Activated naive CD8-positive, alpha-beta T cell (primary cell): ENCODE data around the gene FIG4.
"Not testable (repeated sequence)": the region's sequence is repeated elsewhere in the genome, so short reads cannot be mapped to it uniquely, and the experiment has no call there.

Experiments
- H3K27ac Mint-ChIP-seq: one replicate; pipeline ENCODE4 v1.8.0; 2021; ENCODE audit warnings: mixed read lengths
- H3K27me3 Mint-ChIP-seq: one replicate; pipeline ENCODE4 v1.8.0; 2021; ENCODE audit warnings: mixed read lengths
- H3K36me3 Mint-ChIP-seq: one replicate; pipeline ENCODE4 v1.8.0; 2021; ENCODE audit warnings: mixed read lengths
- H3K4me1 Mint-ChIP-seq: one replicate; pipeline ENCODE4 v1.8.0; 2021; ENCODE audit warnings: low read depth, mixed read lengths
- H3K4me3 Mint-ChIP-seq: one replicate; pipeline ENCODE4 v1.8.0; 2021; ENCODE audit warnings: mild to moderate bottlenecking, mixed read lengths
- H3K9me3 Mint-ChIP-seq: one replicate; pipeline ENCODE4 v1.8.0; 2021; ENCODE audit warnings: low read depth, mixed read lengths

FIG4 gene

GRCh38 chr6:109861946-109862345 is 170.8 kb downstream of the FIG4 start:
- Mint-ChIP-seq H3K9me3 (peaks cover 5% of the 10 kb centered on the region), H3K4me3 (no peak overlapping the region), H3K27ac (no peak overlapping the region), H3K36me3 (no peaks in the 10 kb centered on the region), H3K4me1 (no peaks in the 10 kb centered on the region), H3K27me3 (no peaks in the 10 kb centered on the region)

- no peaks in the 10 kb centered on the region for H3K36me3 Mint-ChIP-seq
- no peak overlapping the region for H3K27ac Mint-ChIP-seq
- H3K4me1 Mint-ChIP-seq: no peaks in the 10 kb centered on the region
- H3K4me3 Mint-ChIP-seq: no peak overlapping the region
- H3K27me3 Mint-ChIP-seq: peaks cover 5% of the 10 kb centered on the region
- H3K9me3 Mint-ChIP-seq: peaks cover 5% of the 10 kb centered on the region
Measured at GRCh38 chr6:109864050-109864449, 173.0 kb downstream of the FIG4 start.

GRCh38 chr6:109865968-109866367 is 174.9 kb downstream of the FIG4 start:
- H3K36me3 Mint-ChIP-seq: no peaks in the 10 kb centered on the region
- H3K4me1 Mint-ChIP-seq: no peaks in the 10 kb centered on the region

GRCh38 chr6:109867009-109867969 is 176.2 kb downstream of the FIG4 start:
- H3K27ac Mint-ChIP-seq: no peak overlapping the region

More at GRCh38 chr6:109865968-109866367, 174.9 kb downstream of the FIG4 start:
- peaks cover 5% of the 10 kb centered on the region for H3K9me3 Mint-ChIP-seq
- no peak overlapping the region for H3K27ac Mint-ChIP-seq
- H3K27me3 Mint-ChIP-seq: peaks cover 7% of the 10 kb centered on the region
- no peak overlapping the region for H3K4me3 Mint-ChIP-seq

GRCh38 chr6:109867970-109868358 is 176.9 kb downstream of the FIG4 start:
- H3K27me3 Mint-ChIP-seq: peaks cover 7% of the 10 kb centered on the region
- H3K9me3 Mint-ChIP-seq: no peaks in the 10 kb centered on the region
- no peaks in the 10 kb centered on the region for H3K36me3 Mint-ChIP-seq
- H3K4me3 Mint-ChIP-seq: no peak overlapping the region
- no peak overlapping the region for H3K27ac Mint-ChIP-seq
- H3K4me1 Mint-ChIP-seq: no peaks in the 10 kb centered on the region

More at GRCh38 chr6:109867009-109867969, 176.2 kb downstream of the FIG4 start:
- Mint-ChIP-seq H3K9me3 (no peaks in the 10 kb centered on the region), H3K27me3 (peaks cover 7% of the 10 kb centered on the region), H3K4me1 (no peaks in the 10 kb centered on the region), H3K4me3 (no peak overlapping the region), H3K36me3 (no peaks in the 10 kb centered on the region)

- not testable (repeated sequence) for H3K27me3 Mint-ChIP-seq, H3K4me1 Mint-ChIP-seq, H3K9me3 Mint-ChIP-seq
Measured at GRCh38 chr6:109869398-109870088, 178.4 kb downstream of the FIG4 start.

GRCh38 chr6:109870089-109870410 is 179.0 kb downstream of the FIG4 start:
- Mint-ChIP-seq H3K27me3 (peaks cover 7% of the 10 kb centered on the region), H3K36me3 (no peaks in the 10 kb centered on the region), H3K4me1 (no peaks in the 10 kb centered on the region), H3K4me3 (no peak overlapping the region), H3K9me3 (no peaks in the 10 kb centered on the region), H3K27ac (no peak overlapping the region)

More at GRCh38 chr6:109869398-109870088, 178.4 kb downstream of the FIG4 start:
- not testable (repeated sequence) for H3K4me3 Mint-ChIP-seq, H3K36me3 Mint-ChIP-seq, H3K27ac Mint-ChIP-seq

- Mint-ChIP-seq H3K4me3 (no peak overlapping the region), H3K36me3 (no peaks in the 10 kb centered on the region), H3K27me3 (peaks cover 9% of the 10 kb centered on the region), H3K27ac (no peak overlapping the region), H3K4me1 (no peaks in the 10 kb centered on the region), H3K9me3 (no peaks in the 10 kb centered on the region)
Measured at GRCh38 chr6:109872549-109872948, 181.5 kb downstream of the FIG4 start.

- Mint-ChIP-seq H3K27me3 (peaks cover 5% of the 10 kb centered on the region), H3K9me3 (no peaks in the 10 kb centered on the region), H3K4me1 (no peaks in the 10 kb centered on the region), H3K27ac (no peak overlapping the region), H3K4me3 (no peak overlapping the region), H3K36me3 (no peaks in the 10 kb centered on the region)
Measured at GRCh38 chr6:109872968-109873545, 182.0 kb downstream of the FIG4 start.

- H3K27ac Mint-ChIP-seq: no peak overlapping the region
- no peaks in the 10 kb centered on the region for H3K4me1 Mint-ChIP-seq
- H3K4me3 Mint-ChIP-seq: no peak overlapping the region
- H3K27me3 Mint-ChIP-seq: peaks cover 5% of the 10 kb centered on the region
- H3K36me3 Mint-ChIP-seq: no peaks in the 10 kb centered on the region
- no peaks in the 10 kb centered on the region for H3K9me3 Mint-ChIP-seq
Measured at GRCh38 chr6:109874086-109874485, 183.0 kb downstream of the FIG4 start.

- no peaks in the 10 kb centered on the region for H3K36me3 Mint-ChIP-seq
- no peaks in the 10 kb centered on the region for H3K9me3 Mint-ChIP-seq
- H3K27ac Mint-ChIP-seq: no peak overlapping the region
- no peaks in the 10 kb centered on the region for H3K4me1 Mint-ChIP-seq
- no peak overlapping the region for H3K4me3 Mint-ChIP-seq
- H3K27me3 Mint-ChIP-seq: peaks cover 5% of the 10 kb centered on the region
Measured at GRCh38 chr6:109874621-109875020, 183.5 kb downstream of the FIG4 start.
